Caco-2 (cell line): ENCODE results near the gene FAT3. TPM values are rescaled to one million over a fixed set of nuclear protein-coding genes. Genes with fewer than 3 reads are reported as not detected.

ENCODE experiments used
- BruUV-seq: library from RNA; stranded (reverse); fragments of 400-500 nt; replicated peaks from 2 replicates; lab custom pipeline; 2021; lab: Mats Ljungman, UMichigan
- CTCF ChIA-PET: fragments of 300-600 bp; sonication (Branson Sonifier 250); formaldehyde crosslinking; loops from one replicate; lab custom pipeline; 2022; ENCODE audit warnings: antibody characterized with exemption; lab: Charles Lee
- POLR2A ChIA-PET: fragments of 300-600 bp; sonication (Branson Sonifier 250); formaldehyde crosslinking; loops from one replicate; lab custom pipeline; 2022; ENCODE audit warnings: antibody characterized with exemption; lab: Charles Lee
- DNase-seq, 2 experiments: peaks; one replicate each; pipeline versions ENCODE4 v3.0.0 to v3.0.0-alpha.2; 2020 to 2022
- H3K27me3 ChIP-seq: replicated peaks from 2 replicates; pipeline ENCODE4 v1.6.0; 2011; ENCODE audit warnings: low read length; ENCODE audit not compliant: control insufficient read depth, insufficient read depth
- H3K36me3 ChIP-seq: 2 replicates; pipeline ENCODE4 v1.5.1; 2011; ENCODE audit warnings: low read length; ENCODE audit not compliant: control insufficient read depth, insufficient read depth
- H3K4me1 ChIP-seq: fragments of 250-450 bp; sonication (Bioruptor Pico); 2 replicates; pipeline ENCODE4 v1.5.1; 2020; ENCODE audit warnings: mild to moderate bottlenecking
- H3K4me3 ChIP-seq: 2 replicates; pipeline ENCODE4 v1.5.1; 2011; ENCODE audit warnings: low read depth, mild to moderate bottlenecking, control low read depth, low read length
- H3K9me3 ChIP-seq: fragments of 250-450 bp; sonication (Bioruptor Pico); 2 replicates; pipeline ENCODE4 v1.5.1; 2020; ENCODE audit warnings: mild to moderate bottlenecking, moderate library complexity
- H3K27ac Mint-ChIP-seq: one replicate; pipeline ENCODE4 v1.8.0; 2022; ENCODE audit warnings: mixed read lengths; ENCODE audit not compliant: unreplicated experiment
- H3K27me3 Mint-ChIP-seq: one replicate; pipeline ENCODE4 v1.8.0; 2022; ENCODE audit warnings: mixed read lengths; ENCODE audit not compliant: insufficient read depth, unreplicated experiment
- H3K36me3 Mint-ChIP-seq: one replicate; pipeline ENCODE4 v1.8.0; 2022; ENCODE audit warnings: mild to moderate bottlenecking, mixed read lengths; ENCODE audit not compliant: insufficient read depth, unreplicated experiment
- H3K4me1 Mint-ChIP-seq: one replicate; pipeline ENCODE4 v1.8.0; 2022; ENCODE audit warnings: low read depth, mixed read lengths; ENCODE audit not compliant: unreplicated experiment
- H3K4me3 Mint-ChIP-seq: one replicate; pipeline ENCODE4 v1.8.0; 2022; ENCODE audit warnings: mild to moderate bottlenecking, moderate library complexity, mixed read lengths; ENCODE audit not compliant: unreplicated experiment
- H3K9me3 Mint-ChIP-seq: one replicate; pipeline ENCODE4 v1.8.0; 2022; ENCODE audit warnings: mixed read lengths; ENCODE audit not compliant: unreplicated experiment
- CTCF ChIP-seq, 2 experiments: fragments of 200-600 bp in 1 of 2; IDR thresholded peaks; 1 replicate in 1 of 2; 2 replicates in 1 of 2; pipeline versions ENCODE4 v1.5.1 to v1.8.0; 2011 to 2022; ENCODE audit warnings: antibody characterized with exemption in 1 of 2, control low read depth in 1 of 2, inconsistent platforms in 1 of 2, low read depth in 1 of 2, low read length in 1 of 2, mild to moderate bottlenecking in 1 of 2, moderate library complexity in 1 of 2; ENCODE audit not compliant: insufficient read depth in 1 of 2, severe bottlenecking in 1 of 2, unreplicated experiment in 1 of 2
- intact Hi-C: fragments of 100-400 bp; cut with micrococcal nuclease; formaldehyde crosslinking; loops from one replicate; pipeline ENCODE4 v1.10.0; 2022; ENCODE audit not compliant: unreplicated experiment
- total RNA-seq: library from RNA; stranded (reverse); gene quantifications from 2 replicates; pipeline ENCODE4 v1.2.3, GENCODE V29; 2022

The FAT3 gene
- total RNA-seq, 1 experiment from 2014 or later, result 0.02 TPM

- no peak for TF ChIP-seq CTCF (IDR thresholded peaks at IDR 0.05; ENCODE audit: insufficient read depth in 1 of 2, low read depth in 1 of 2, low read length in 1 of 2, severe bottlenecking in 1 of 2, unreplicated experiment in 1 of 2)
- intact Hi-C loops, result no loop called here
- POLR2A ChIA-PET, result no interaction called here
- Mint-ChIP-seq H3K27ac (no peak overlapping the region), H3K4me1 (peaks cover 6% of the 10 kb centered on the region), H3K4me3 (no peak overlapping the region), H3K36me3 (no peaks in the 10 kb centered on the region), H3K9me3 (no peaks in the 10 kb centered on the region), H3K27me3 (no peaks in the 10 kb centered on the region)
- no peaks in the 10 kb centered on the region for H3K4me1 ChIP-seq
- H3K9me3 ChIP-seq, result no peaks in the 10 kb centered on the region
- no peak overlapping the region for H3K4me3 ChIP-seq
- BruUV-seq, result no TSS peak
- no peaks in the 10 kb centered on the region for H3K27me3 ChIP-seq
- H3K36me3 ChIP-seq, result no peaks in the 10 kb centered on the region
- no peak for DNase-seq
- CTCF ChIA-PET, result no interaction called here
These were observed 27.4 kb downstream of the FAT3 start for GRCh38 chr11:92251980-92252379.

- ChIA-PET POLR2A (no interaction called here), CTCF (no interaction called here)
- Mint-ChIP-seq H3K27me3 (no peaks in the 10 kb centered on the region), H3K4me3 (no peak overlapping the region), H3K27ac (no peak overlapping the region), H3K9me3 (peaks cover 4% of the 10 kb centered on the region), H3K36me3 (no peaks in the 10 kb centered on the region), H3K4me1 (peaks cover 6% of the 10 kb centered on the region)
- Histone ChIP-seq H3K36me3 (no peaks in the 10 kb centered on the region), H3K9me3 (no peaks in the 10 kb centered on the region), H3K4me1 (no peaks in the 10 kb centered on the region), H3K4me3 (no peak overlapping the region), H3K27me3 (no peaks in the 10 kb centered on the region)
- intact Hi-C loops, result no loop called here
- TF ChIP-seq CTCF (IDR thresholded peaks at IDR 0.05; ENCODE audit: insufficient read depth in 1 of 2, low read depth in 1 of 2, low read length in 1 of 2, severe bottlenecking in 1 of 2, unreplicated experiment in 1 of 2), result no peak
- DNase-seq, result no peak
- BruUV-seq, result no TSS peak
These were observed 28.8 kb downstream of the FAT3 start for GRCh38 chr11:92253421-92253820.

- intact Hi-C loops, result no loop called here
These were observed 29.3 kb downstream of the FAT3 start for GRCh38 chr11:92253945-92254344.

More at GRCh38 chr11:92253945-92254344, 29.3 kb downstream of the FAT3 start:
- TF ChIP-seq CTCF (IDR thresholded peaks at IDR 0.05; ENCODE audit: insufficient read depth in 1 of 2, low read depth in 1 of 2, low read length in 1 of 2, severe bottlenecking in 1 of 2, unreplicated experiment in 1 of 2), result no peak
- Histone ChIP-seq H3K9me3 (no peaks in the 10 kb centered on the region), H3K36me3 (no peaks in the 10 kb centered on the region), H3K27me3 (no peaks in the 10 kb centered on the region), H3K4me1 (no peaks in the 10 kb centered on the region), H3K4me3 (no peak overlapping the region)
- peaks cover 6% of the 10 kb centered on the region for H3K4me1 Mint-ChIP-seq
- H3K27me3 Mint-ChIP-seq, result no peaks in the 10 kb centered on the region
- H3K27ac Mint-ChIP-seq, result no peak overlapping the region
- POLR2A ChIA-PET, result no interaction called here
- no TSS peak for BruUV-seq
- peaks cover 9% of the 10 kb centered on the region for H3K9me3 Mint-ChIP-seq
- no peak overlapping the region for H3K4me3 Mint-ChIP-seq
- DNase-seq, result no peak
- CTCF ChIA-PET, result no interaction called here
- H3K36me3 Mint-ChIP-seq, result no peaks in the 10 kb centered on the region
